ENCODE measurements around the gene NOD2.

Gene NOD2

DNA sequence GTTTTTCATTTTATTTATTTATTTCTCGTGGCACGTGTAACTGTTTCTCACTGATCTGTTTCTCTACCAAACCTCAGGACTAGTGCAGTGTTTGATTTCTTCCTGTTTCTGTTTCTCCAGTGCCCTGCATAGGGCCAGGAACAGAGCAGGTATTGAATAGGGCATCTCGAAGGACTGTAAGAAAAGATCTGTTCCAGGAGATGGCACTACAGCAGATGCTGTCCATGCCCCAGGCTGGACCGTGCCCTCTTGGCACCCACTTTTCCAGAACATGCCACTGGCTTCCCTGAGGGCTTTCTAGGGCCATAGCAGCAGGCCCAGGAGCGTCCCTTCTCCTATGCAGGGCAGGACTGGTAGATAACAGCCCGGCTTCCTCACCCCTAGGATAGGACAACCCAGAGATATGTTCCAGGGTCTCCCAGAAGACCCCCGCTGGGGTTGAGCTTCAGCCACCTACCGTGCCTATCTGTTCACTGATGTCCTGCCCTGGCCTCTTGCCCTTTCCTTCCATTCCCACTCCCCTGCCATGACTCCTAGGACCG, 16.7 kb upstream of the NOD2 start:
- TF ChIP-seq, protein P1, sequence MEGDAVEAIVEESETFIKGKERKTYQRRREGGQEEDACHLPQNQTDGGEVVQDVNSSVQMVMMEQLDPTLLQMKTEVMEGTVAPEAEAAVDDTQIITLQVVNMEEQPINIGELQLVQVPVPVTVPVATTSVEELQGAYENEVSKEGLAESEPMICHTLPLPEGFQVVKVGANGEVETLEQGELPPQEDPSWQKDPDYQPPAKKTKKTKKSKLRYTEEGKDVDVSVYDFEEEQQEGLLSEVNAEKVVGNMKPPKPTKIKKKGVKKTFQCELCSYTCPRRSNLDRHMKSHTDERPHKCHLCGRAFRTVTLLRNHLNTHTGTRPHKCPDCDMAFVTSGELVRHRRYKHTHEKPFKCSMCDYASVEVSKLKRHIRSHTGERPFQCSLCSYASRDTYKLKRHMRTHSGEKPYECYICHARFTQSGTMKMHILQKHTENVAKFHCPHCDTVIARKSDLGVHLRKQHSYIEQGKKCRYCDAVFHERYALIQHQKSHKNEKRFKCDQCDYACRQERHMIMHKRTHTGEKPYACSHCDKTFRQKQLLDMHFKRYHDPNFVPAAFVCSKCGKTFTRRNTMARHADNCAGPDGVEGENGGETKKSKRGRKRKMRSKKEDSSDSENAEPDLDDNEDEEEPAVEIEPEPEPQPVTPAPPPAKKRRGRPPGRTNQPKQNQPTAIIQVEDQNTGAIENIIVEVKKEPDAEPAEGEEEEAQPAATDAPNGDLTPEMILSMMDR (IDR thresholded peaks at IDR 0.05; ENCODE audit: borderline replicate concordance, control extremely low read depth, extremely low read depth, insufficient read depth, missing control alignments): no peak
- no peak for DNase-seq (ENCODE audit: low spot score)
- in situ Hi-C loops (cut with MboI; ENCODE audit: low sequenced_read_pairs, unreplicated experiment): no loop called here

GRCh38 chr16:50677351-50677750, 16.1 kb upstream of the NOD2 start:
- in situ Hi-C loops (cut with MboI; ENCODE audit: low sequenced_read_pairs, unreplicated experiment): no loop called here
- DNase-seq (ENCODE audit: low spot score): peak; percentile 48

GRCh38 chr16:50678531-50678930, 14.9 kb upstream of the NOD2 start:
- in situ Hi-C loops (cut with MboI; ENCODE audit: low sequenced_read_pairs, unreplicated experiment): no loop called here

More at GRCh38 chr16:50677351-50677750, 16.1 kb upstream of the NOD2 start:
- TF ChIP-seq, protein P1 (IDR thresholded peaks at IDR 0.05; ENCODE audit: borderline replicate concordance, control extremely low read depth, extremely low read depth, insufficient read depth, missing control alignments): no peak

DNA sequence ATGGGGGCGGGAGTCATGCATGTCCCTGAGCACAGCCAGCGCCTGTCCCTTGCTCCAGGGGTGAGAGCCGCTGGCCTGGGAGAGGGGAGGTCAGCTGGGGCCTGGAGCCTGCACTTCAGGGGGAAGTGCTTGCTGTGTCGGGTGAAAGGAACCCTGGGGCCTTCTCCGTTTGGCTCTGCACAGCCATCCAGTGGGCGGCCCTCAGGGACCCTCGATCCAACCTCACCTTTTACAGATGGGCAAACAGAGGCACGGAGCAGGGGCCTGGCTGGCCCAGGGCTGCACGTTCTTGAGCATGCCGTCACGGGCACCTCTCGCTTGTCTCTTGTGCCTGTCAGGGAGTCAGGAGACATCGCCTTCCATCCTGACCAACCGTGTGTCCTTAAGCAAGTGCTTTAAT, 14.1 kb upstream of the NOD2 start:
- in situ Hi-C loops (cut with MboI; ENCODE audit: low sequenced_read_pairs, unreplicated experiment): no loop called here
- TF ChIP-seq, protein P1 (IDR thresholded peaks at IDR 0.05; ENCODE audit: borderline replicate concordance, control extremely low read depth, extremely low read depth, insufficient read depth, missing control alignments): no peak
- no peak for DNase-seq (ENCODE audit: low spot score)

More at GRCh38 chr16:50678531-50678930, 14.9 kb upstream of the NOD2 start:
- TF ChIP-seq, protein P1 (IDR thresholded peaks at IDR 0.05; ENCODE audit: borderline replicate concordance, control extremely low read depth, extremely low read depth, insufficient read depth, missing control alignments): no peak
- no peak for DNase-seq (ENCODE audit: low spot score)

DNA sequence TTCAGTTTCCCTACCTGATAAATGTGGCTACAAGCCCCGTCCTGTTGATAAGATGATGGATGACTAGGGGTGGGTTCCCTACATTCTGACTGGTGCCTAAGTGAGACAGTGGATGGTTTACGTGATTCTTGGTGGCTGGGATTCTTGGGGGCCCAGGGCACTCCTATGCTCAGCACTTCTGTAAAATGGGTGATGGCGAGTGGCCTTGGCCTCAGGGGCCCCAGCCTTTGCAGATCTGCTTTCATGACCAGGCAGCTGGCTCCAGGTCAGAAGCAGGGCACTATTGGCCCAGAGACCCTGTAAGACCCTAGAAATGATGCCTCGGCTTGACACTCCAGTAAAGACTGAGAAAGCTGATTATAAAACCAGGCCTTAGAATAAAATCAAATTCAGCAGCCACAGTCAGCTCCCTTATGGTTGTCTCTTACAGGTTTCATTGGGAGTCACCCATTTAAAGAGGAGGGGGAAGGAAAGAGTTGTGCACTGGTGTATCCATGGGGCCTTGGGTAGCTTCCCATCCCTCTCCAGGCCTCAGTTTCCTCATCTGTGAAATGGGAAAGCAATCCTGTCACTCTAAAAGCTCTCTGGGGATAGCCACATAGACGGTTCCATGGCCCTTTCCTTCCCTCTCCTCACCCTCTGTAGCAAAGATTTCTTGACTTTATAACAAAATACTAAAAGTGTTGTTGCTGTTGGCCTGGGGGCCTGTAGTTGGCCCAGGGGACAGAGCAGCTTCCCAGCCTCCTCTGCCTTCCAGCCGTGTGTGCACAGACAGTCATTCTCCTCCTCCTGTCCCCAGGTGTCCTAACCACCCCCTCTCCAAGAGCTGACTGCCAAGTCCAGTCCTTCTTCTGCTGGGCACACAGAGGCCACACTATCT, 13.5 kb upstream of the NOD2 start:
- DNase-seq (ENCODE audit: low spot score): no peak
- TF ChIP-seq, protein P1 (IDR thresholded peaks at IDR 0.05; ENCODE audit: borderline replicate concordance, control extremely low read depth, extremely low read depth, insufficient read depth, missing control alignments): no peak
- in situ Hi-C loops (cut with MboI; ENCODE audit: low sequenced_read_pairs, unreplicated experiment): no loop called here

DNA sequence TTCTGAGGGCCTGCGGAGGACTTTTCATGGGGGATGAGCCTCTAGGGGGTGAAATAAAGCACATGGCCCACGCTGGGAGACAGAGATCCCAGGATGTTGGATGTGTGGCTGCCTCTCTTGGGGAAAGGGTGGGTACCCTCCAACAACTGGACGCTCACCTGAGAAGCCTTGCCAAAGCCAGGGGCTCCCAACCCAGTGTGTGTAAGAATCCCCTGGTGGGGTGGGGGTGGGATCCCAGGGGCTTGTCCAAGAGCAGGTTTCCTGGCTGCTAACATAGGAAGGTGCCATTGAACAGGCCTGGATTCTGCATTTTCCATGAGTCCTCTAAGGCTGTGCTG, 12.9 kb upstream of the NOD2 start:
- in situ Hi-C loops (cut with MboI; ENCODE audit: low sequenced_read_pairs, unreplicated experiment): no loop called here
- TF ChIP-seq, protein P1 (IDR thresholded peaks at IDR 0.05; ENCODE audit: borderline replicate concordance, control extremely low read depth, extremely low read depth, insufficient read depth, missing control alignments): no peak
- no peak for DNase-seq (ENCODE audit: low spot score)

Measured in GM13976 (cell line).